Loucy (cell line): ENCODE measurements around the gene NID1.

Experiments used
- H2AFZ ChIP-seq: fragments of 200-600 bp; sonication (generic); 2 replicates; pipeline ENCODE4 v1.6.0; 2016; ENCODE audit warnings: antibody characterized with exemption, mild to moderate bottlenecking, low read length, moderate library complexity
- H3F3A ChIP-seq: fragments of 200-600 bp; 2 replicates; pipeline ENCODE4 v1.6.0; 2016; ENCODE audit warnings: antibody characterized with exemption, low read depth, mild to moderate bottlenecking
- H3K27me3 ChIP-seq: fragments of 200-600 bp; sonication (generic); 2 replicates; pipeline ENCODE4 v1.6.1; 2014; ENCODE audit warnings: low read length, mild to moderate bottlenecking; ENCODE audit not compliant: insufficient read depth, poor library complexity, severe bottlenecking
- H3K36me3 ChIP-seq: fragments of 200-600 bp; sonication (generic); 2 replicates; pipeline ENCODE4 v1.6.1; 2016; ENCODE audit warnings: low read length; ENCODE audit not compliant: insufficient read depth
- H3K4me1 ChIP-seq: fragments of 200-600 bp; sonication (generic); 2 replicates; pipeline ENCODE4 v1.5.1; 2014; ENCODE audit warnings: low read length, mild to moderate bottlenecking; ENCODE audit not compliant: insufficient read depth, poor library complexity, severe bottlenecking
- H3K4me2 ChIP-seq: fragments of 200-600 bp; sonication (generic); 2 replicates; pipeline ENCODE4 v1.6.0; 2014; ENCODE audit warnings: antibody characterized with exemption, low read length, low read depth, mild to moderate bottlenecking; ENCODE audit not compliant: poor library complexity, severe bottlenecking
- H3K4me3 ChIP-seq: fragments of 200-600 bp; sonication (generic); 2 replicates; pipeline ENCODE4 v1.5.1; 2014; ENCODE audit warnings: low read length, mild to moderate bottlenecking, mixed read lengths; ENCODE audit not compliant: poor library complexity, severe bottlenecking
- H3K79me2 ChIP-seq: fragments of 200-600 bp; sonication (generic); 2 replicates; pipeline ENCODE4 v1.6.1; 2014; ENCODE audit warnings: low read length; ENCODE audit not compliant: insufficient read depth
- H3K9ac ChIP-seq: fragments of 200-600 bp; sonication (generic); 2 replicates; pipeline ENCODE4 v1.6.0; 2014; ENCODE audit warnings: mild to moderate bottlenecking, low read depth, low read length, moderate library complexity; ENCODE audit not compliant: poor library complexity, severe bottlenecking
- H3K9me2 ChIP-seq: fragments of 200-600 bp; sonication (generic); replicated peaks from 2 replicates; pipeline ENCODE4 v1.6.1; 2016; ENCODE audit warnings: low read depth, low read length, mixed read lengths
- H3K9me3 ChIP-seq: fragments of 200-600 bp; sonication (generic); 2 replicates; pipeline ENCODE4 v1.6.1; 2014; ENCODE audit warnings: mild to moderate bottlenecking, antibody characterized with exemption, low read length, low read depth; ENCODE audit not compliant: insufficient read depth
- H4K20me1 ChIP-seq: fragments of 200-600 bp; sonication (generic); 2 replicates; pipeline ENCODE4 v1.6.0; 2014; ENCODE audit warnings: antibody characterized with exemption, low read length, mild to moderate bottlenecking; ENCODE audit not compliant: insufficient read depth, poor library complexity, severe bottlenecking
- EZH2phosphoT487 ChIP-seq: fragments of 200-600 bp; IDR thresholded peaks from 2 replicates; pipeline ENCODE4 v1.6.1; 2018; ENCODE audit warnings: antibody characterized with exemption, mild to moderate bottlenecking, moderate library complexity, borderline replicate concordance
- TF ChIP-seq, protein P1 (sequence below): fragments of 200-600 bp; sonication (generic); conservative IDR thresholded peaks from 2 replicates; pipeline ENCODE4 v1.5.1; 2014; ENCODE audit warnings: mild to moderate bottlenecking, antibody characterized with exemption, low read length

Gene NID1, protein sequence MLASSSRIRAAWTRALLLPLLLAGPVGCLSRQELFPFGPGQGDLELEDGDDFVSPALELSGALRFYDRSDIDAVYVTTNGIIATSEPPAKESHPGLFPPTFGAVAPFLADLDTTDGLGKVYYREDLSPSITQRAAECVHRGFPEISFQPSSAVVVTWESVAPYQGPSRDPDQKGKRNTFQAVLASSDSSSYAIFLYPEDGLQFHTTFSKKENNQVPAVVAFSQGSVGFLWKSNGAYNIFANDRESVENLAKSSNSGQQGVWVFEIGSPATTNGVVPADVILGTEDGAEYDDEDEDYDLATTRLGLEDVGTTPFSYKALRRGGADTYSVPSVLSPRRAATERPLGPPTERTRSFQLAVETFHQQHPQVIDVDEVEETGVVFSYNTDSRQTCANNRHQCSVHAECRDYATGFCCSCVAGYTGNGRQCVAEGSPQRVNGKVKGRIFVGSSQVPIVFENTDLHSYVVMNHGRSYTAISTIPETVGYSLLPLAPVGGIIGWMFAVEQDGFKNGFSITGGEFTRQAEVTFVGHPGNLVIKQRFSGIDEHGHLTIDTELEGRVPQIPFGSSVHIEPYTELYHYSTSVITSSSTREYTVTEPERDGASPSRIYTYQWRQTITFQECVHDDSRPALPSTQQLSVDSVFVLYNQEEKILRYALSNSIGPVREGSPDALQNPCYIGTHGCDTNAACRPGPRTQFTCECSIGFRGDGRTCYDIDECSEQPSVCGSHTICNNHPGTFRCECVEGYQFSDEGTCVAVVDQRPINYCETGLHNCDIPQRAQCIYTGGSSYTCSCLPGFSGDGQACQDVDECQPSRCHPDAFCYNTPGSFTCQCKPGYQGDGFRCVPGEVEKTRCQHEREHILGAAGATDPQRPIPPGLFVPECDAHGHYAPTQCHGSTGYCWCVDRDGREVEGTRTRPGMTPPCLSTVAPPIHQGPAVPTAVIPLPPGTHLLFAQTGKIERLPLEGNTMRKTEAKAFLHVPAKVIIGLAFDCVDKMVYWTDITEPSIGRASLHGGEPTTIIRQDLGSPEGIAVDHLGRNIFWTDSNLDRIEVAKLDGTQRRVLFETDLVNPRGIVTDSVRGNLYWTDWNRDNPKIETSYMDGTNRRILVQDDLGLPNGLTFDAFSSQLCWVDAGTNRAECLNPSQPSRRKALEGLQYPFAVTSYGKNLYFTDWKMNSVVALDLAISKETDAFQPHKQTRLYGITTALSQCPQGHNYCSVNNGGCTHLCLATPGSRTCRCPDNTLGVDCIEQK

DNA sequence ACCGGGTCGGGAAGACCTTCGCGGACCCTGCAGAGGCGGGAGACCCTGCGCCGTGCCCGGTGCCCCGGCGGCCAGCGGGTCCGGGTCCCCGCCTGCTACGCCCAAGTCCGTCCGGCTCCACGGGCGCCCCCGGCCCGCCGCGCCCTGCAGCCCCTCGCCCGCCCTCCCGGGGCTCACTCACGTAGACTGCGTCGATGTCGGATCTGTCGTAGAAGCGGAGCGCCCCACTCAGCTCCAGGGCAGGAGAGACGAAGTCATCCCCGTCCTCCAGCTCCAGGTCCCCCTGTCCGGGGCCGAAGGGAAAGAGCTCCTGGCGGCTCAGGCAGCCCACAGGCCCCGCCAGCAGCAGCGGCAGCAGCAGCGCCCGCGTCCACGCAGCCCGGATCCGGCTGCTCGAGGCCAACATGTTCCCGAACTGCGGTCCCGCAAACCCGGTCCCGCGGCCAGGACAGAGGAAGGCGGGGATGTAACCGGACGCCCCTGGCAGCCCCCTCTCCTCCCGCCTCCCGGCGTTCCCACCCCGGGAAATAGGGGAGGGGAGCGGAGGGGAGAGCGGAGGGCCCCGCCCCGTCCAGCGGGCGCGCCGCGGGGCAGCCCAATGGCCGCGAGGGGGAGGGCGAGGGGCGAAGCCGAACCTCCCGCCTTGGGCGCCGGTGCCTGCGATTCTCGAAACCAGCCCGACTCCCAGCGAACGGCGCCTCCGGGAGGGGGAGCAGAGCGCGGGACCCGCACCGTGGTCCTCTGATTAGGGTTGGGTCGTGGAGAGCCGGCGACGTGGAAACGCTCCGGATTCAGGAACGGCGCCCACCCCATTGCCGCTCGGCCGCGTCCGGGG is at the start of gene NID1:
NID1 (minus strand) TSS at position 417 of the 835 bp plus-strand sequence; CDS start at position 406, 11 bp downstream.
- Histone ChIP-seq H3F3A (no peaks in the 10 kb centered on the region), H2AFZ (no peak within 1 kb of the TSS), H3K4me3 (no peak within 1 kb of the TSS), H3K4me2 (no peak within 1 kb of the TSS), H3K79me2 (no peaks in the 10 kb centered on the region), H3K9me3 (no peaks in the 10 kb centered on the region), H3K36me3 (no peaks in the 10 kb centered on the region), H4K20me1 (no peaks in the 10 kb centered on the region), H3K4me1 (no peaks in the 10 kb centered on the region), H3K9me2 (no peaks in the 10 kb centered on the region), H3K27me3 (no peaks in the 10 kb centered on the region), H3K9ac (no peak within 1 kb of the TSS)
- no peak for TF ChIP-seq EZH2phosphoT487
- TF ChIP-seq, protein P1, sequence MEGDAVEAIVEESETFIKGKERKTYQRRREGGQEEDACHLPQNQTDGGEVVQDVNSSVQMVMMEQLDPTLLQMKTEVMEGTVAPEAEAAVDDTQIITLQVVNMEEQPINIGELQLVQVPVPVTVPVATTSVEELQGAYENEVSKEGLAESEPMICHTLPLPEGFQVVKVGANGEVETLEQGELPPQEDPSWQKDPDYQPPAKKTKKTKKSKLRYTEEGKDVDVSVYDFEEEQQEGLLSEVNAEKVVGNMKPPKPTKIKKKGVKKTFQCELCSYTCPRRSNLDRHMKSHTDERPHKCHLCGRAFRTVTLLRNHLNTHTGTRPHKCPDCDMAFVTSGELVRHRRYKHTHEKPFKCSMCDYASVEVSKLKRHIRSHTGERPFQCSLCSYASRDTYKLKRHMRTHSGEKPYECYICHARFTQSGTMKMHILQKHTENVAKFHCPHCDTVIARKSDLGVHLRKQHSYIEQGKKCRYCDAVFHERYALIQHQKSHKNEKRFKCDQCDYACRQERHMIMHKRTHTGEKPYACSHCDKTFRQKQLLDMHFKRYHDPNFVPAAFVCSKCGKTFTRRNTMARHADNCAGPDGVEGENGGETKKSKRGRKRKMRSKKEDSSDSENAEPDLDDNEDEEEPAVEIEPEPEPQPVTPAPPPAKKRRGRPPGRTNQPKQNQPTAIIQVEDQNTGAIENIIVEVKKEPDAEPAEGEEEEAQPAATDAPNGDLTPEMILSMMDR, result no peak

DNA sequence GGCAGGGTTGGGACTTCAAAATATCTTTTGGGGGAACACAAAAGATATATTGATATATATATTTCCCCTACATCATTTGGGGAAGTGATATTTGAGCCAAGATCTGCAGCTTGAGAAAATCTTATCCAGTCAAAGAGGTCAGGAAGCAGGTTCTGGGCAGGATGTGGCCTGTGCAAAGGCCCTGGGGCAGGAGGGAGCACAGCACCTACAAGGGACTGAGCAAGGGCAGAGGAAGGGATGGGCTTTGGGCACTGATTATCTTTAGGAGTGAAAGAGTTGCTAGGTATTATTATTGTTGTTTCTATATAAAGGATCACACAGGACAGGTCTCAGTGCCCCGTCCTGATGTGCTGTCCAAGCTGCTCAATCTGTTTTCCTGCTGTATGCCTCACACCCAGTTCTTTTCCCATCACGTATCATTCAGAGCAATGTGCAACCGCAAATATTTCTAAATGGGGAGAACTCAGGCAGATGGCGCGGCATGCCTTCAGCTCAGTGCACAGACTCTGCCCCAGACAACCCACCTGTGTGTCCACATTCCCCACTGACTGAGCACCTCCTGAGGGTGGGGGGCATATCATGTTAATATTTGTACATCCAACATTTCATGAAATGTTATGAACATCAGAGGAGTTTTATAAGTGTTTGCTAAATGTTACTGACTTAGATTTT is 49.3 kb upstream of the NID1 start:
- no peak for TF ChIP-seq EZH2phosphoT487
- TF ChIP-seq, protein P1, result no peak
- no peaks in the 10 kb centered on the region for H3K9me2 ChIP-seq
- no peak overlapping the region for H2AFZ ChIP-seq
- no peaks in the 10 kb centered on the region for H3K27me3 ChIP-seq
- no peaks in the 10 kb centered on the region for H3K79me2 ChIP-seq
- no peaks in the 10 kb centered on the region for H3K36me3 ChIP-seq
- H3K9me3 ChIP-seq, result no peaks in the 10 kb centered on the region
- H3K4me3 ChIP-seq, result no peak overlapping the region
- H3K4me2 ChIP-seq, result no peak overlapping the region
- H4K20me1 ChIP-seq, result no peaks in the 10 kb centered on the region
- no peaks in the 10 kb centered on the region for H3F3A ChIP-seq
- no peak overlapping the region for H3K9ac ChIP-seq
- H3K4me1 ChIP-seq, result no peaks in the 10 kb centered on the region
